K562 (cell line): ENCODE measurements around the gene SLC2A6. TPM values are rescaled to one million over a fixed set of nuclear protein-coding genes. Genes with fewer than 3 reads are reported as not detected.
A peak's percentile ranks its signal among the peaks of the same experiment; 100 is the strongest.

Experiments used
- ATAC-seq: fragments of 200-7000 bp; cut with Tn5 transposase; 3 replicates; pipeline ENCODE4 v1.9.1; 2020; ENCODE audit warnings: moderate library complexity
- BruUV-seq: library from RNA; stranded (reverse); fragments of 400-500 nt; replicated peaks from 2 replicates; lab custom pipeline; 2021; lab: Mats Ljungman, UMichigan
- CTCF ChIA-PET: fragments of 300-600 bp; formaldehyde crosslinking; extraction: SDS; loops from one replicate; lab custom pipeline; 2021; ENCODE audit warnings: low intra/inter-chr PET ratio; lab: Yijun Ruan, JAX
- POLR2A ChIA-PET: fragments of 300-600, 350-650 bp; sonication (Branson Sonifier 250); formaldehyde crosslinking; extraction: SDS; loops from one replicate; lab custom pipeline; 2021; ENCODE audit warnings: antibody characterized with exemption, inconsistent platforms; lab: Yijun Ruan, JAX
- DNase-seq, 4 experiments: peaks; one replicate each; pipeline versions ENCODE4 v3.0.0 to v3.0.0-alpha.2; 2011 to 2018; ENCODE audit warnings: low spot score in 3 of 4, mixed read lengths in 3 of 4; ENCODE audit errors: extremely low read depth in 1 of 4
- FAIRE-seq: peaks from 2 replicates; lab custom pipeline; 2011; peaks lifted over from hg19 to GRCh38; lab: Jason Lieb, UNC
- H2AFZ ChIP-seq: 2 replicates; pipeline ENCODE4 v1.6.0; 2011; ENCODE audit warnings: low read depth, low read length, control low read depth, inconsistent platforms
- H3K27ac ChIP-seq: fragments of 200-600 bp; 3 replicates; pipeline ENCODE4 v1.8.0; 2011; ENCODE audit warnings: low read depth, mild to moderate bottlenecking, control low read depth, inconsistent platforms, low read length, moderate library complexity, mixed read lengths; ENCODE audit errors: extremely low read depth
- H3K27me3 ChIP-seq, 2 experiments: fragments of 300-600 bp in 1 of 2; 2 replicates in 1 of 2; 3 replicates in 1 of 2; pipeline versions ENCODE4 v1.6.0 to v1.8.0; 2011; ENCODE audit warnings: inconsistent platforms in 2 of 2, low read length in 2 of 2, mild to moderate bottlenecking in 1 of 2, mixed read lengths in 1 of 2, moderate library complexity in 1 of 2; ENCODE audit not compliant: control insufficient read depth in 2 of 2, insufficient read depth in 2 of 2
- H3K36me3 ChIP-seq: fragments of 300-600 bp; 3 replicates; pipeline ENCODE4 v1.8.0; 2011; ENCODE audit warnings: mild to moderate bottlenecking, low read length, inconsistent platforms; ENCODE audit not compliant: control insufficient read depth, insufficient read depth
- H3K4me1 ChIP-seq, 2 experiments: fragments of 200-600 bp in 1 of 2; replicated peaks in 1 of 2; 2 replicates in 1 of 2; 3 replicates in 1 of 2; pipeline versions ENCODE4 v1.5.1 to v1.8.0; 2011; ENCODE audit warnings: inconsistent platforms in 2 of 2, low read length in 2 of 2, mild to moderate bottlenecking in 1 of 2, mixed read lengths in 1 of 2, moderate library complexity in 1 of 2; ENCODE audit not compliant: control insufficient read depth in 2 of 2, insufficient read depth in 2 of 2
- H3K4me2 ChIP-seq: 2 replicates; pipeline ENCODE4 v1.6.1; 2011; ENCODE audit warnings: low read length, control low read depth, inconsistent platforms, mixed read lengths; ENCODE audit not compliant: insufficient read depth
- H3K4me3 ChIP-seq: fragments of 200-600 bp; sonication (generic), shearing (Covaris generic); 2 replicates; pipeline ENCODE4 v1.5.1; 2016; ENCODE audit warnings: control low read depth, inconsistent platforms
- H3K79me2 ChIP-seq: fragments of 200-600 bp; 3 replicates; pipeline ENCODE4 v1.8.0; 2011; ENCODE audit warnings: low read length, inconsistent platforms; ENCODE audit not compliant: control insufficient read depth, insufficient read depth
- H3K9ac ChIP-seq, 2 experiments: 2 replicates each; pipeline versions ENCODE4 v1.6.0 to v1.6.1; 2011; ENCODE audit warnings: low read depth in 2 of 2, low read length in 2 of 2, control low read depth in 1 of 2, inconsistent platforms in 1 of 2, mild to moderate bottlenecking in 1 of 2, mixed read lengths in 1 of 2; ENCODE audit not compliant: insufficient read depth in 1 of 2
- H3K9me1 ChIP-seq: one replicate; pipeline ENCODE4 v1.6.0; 2011; ENCODE audit warnings: inconsistent platforms, mild to moderate bottlenecking, low read length, moderate library complexity; ENCODE audit not compliant: control insufficient read depth, insufficient read depth
- H3K9me3 ChIP-seq: replicated peaks from 2 replicates; pipeline ENCODE4 v1.5.1; 2011; ENCODE audit warnings: low read depth, low read length, inconsistent platforms; ENCODE audit not compliant: control insufficient read depth, insufficient read depth
- H4K20me1 ChIP-seq: replicated peaks from 2 replicates; pipeline ENCODE4 v1.6.1; 2011; ENCODE audit warnings: low read length, inconsistent platforms, mixed read lengths; ENCODE audit not compliant: control insufficient read depth, insufficient read depth
- HCFC1 ChIP-seq: IDR thresholded peaks from 2 replicates; pipeline ENCODE4 v1.6.1; 2012; ENCODE audit warnings: low read depth, low read length, improper control_type of control experiment
- WGBS: fragments of 100-300 bp; shearing (Covaris generic); methylation state at CpG from one replicate; pipeline ENCODE4 v1.1.6; 2016; ENCODE audit warnings: low coverage, mixed read lengths; ENCODE audit not compliant: insufficient coverage; ENCODE audit errors: missing lambda C conversion rate; 5-methylcytosine and 5-hydroxymethylcytosine counted together
- in situ Hi-C: fragments of 300-500 bp; cut with MboI; formaldehyde crosslinking; loops from 4 replicates; pipeline ENCODE4 v1.15.0; 2018; ENCODE audit warnings: inconsistent platforms, mixed read lengths
- intact Hi-C: fragments of 100-400 bp; cut with micrococcal nuclease; formaldehyde crosslinking; loops from 2 replicates; pipeline ENCODE4 v1.14.2; 2022
- polyA plus RNA-seq, 8 experiments: library from polyadenylated mRNA; depleted of rRNA in 4 of 8; stranded (reverse) in 5 of 8; unstranded in 3 of 8; fragments of >200 nt; fragmentation: Nextera tagmentation in 2 of 8; fragmentation: Illumina TruSeq in 1 of 8; extraction: Ambion mirVana in 2 of 8; extraction: Trizol in 1 of 8; gene quantifications; 2 replicates each; pipeline versions ENCODE4 v1.2.1 to v1.2.3, GENCODE V29; 2011 to 2014; ENCODE audit warnings: inconsistent platforms in 1 of 8, missing spikeins in 1 of 8
- total RNA-seq, 7 experiments: library from RNA; depleted of rRNA in 6 of 7; stranded (reverse); fragments of >200 nt in 6 of 7; fragmentation: Illumina TruSeq in 2 of 7; extraction: Trizol in 2 of 7; gene quantifications; 2 replicates each; pipeline versions ENCODE4 v1.2.1 to v1.2.3, GENCODE V29; 2011 to 2021; ENCODE audit warnings: low replicate concordance in 1 of 7
- TF ChIP-seq, protein P1 (sequence below): sonication (generic); formaldehyde crosslinking; IDR thresholded peaks from 2 replicates; pipeline ENCODE4 v1.9.0; 2022; ENCODE audit warnings: mild to moderate bottlenecking, missing genetic modification reagents

The SLC2A6 gene
- total and polyA plus RNA-seq, 9 of the 15 experiments (the other 6 are each of a cell fraction or from before 2014, with no cell fraction given): 0.04 to 0.38 (median 0.09) TPM; not detected in 3

GRCh38 chr9:133489253-133490190, 10.6 kb upstream of the SLC2A6 start:
- 18% methylated on average over 16 of the region's 19 CpGs for WGBS
- Histone ChIP-seq H3K79me2 (no peaks in the 10 kb centered on the region), H3K36me3 (no peaks in the 10 kb centered on the region), H4K20me1 (no peaks in the 10 kb centered on the region), H3K27ac (no peak overlapping the region), H3K4me1 (peaks cover 0 to 53% of the 10 kb centered on the region in 2 experiments; a peak in 3 of 5 replicates), H3K27me3 (peaks cover 32 to 83% of the 10 kb centered on the region in 2 experiments; a peak in 4 of 5 replicates), H3K9me3 (no peaks in the 10 kb centered on the region), H3K4me2 (no peak overlapping the region), H3K9ac (peak overlapping the region in 1 of 2 experiments; percentile 78; a peak in 2 of 4 replicates), H3K4me3 (no peak overlapping the region), H2AFZ (no peak overlapping the region), H3K9me1 (no peaks in the 10 kb centered on the region)
- CTCF ChIA-PET: no interaction called here
- intact Hi-C loops: no loop called here
- in situ Hi-C loops: loop anchor here (5.0 kb wide), 1 partner anchor 302 kb away; no protein-coding TSS in a partner anchor
- DNase-seq (no peak), ATAC-seq (no peak), FAIRE-seq (no peak)
- BruUV-seq: no TSS peak
- TF ChIP-seq, protein P1, sequence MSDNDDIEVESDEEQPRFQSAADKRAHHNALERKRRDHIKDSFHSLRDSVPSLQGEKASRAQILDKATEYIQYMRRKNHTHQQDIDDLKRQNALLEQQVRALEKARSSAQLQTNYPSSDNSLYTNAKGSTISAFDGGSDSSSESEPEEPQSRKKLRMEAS (CRISPR knock-in tag): peak; percentile 45; the same call in 1 of the 2 replicates
- no peak for TF ChIP-seq HCFC1
- POLR2A ChIA-PET: interaction anchor here (1.0 kb wide), 1 partner anchor 139 kb away, joined by 3 read pairs; no protein-coding TSS in a partner anchor
